Endothelial cell of umbilical vein (primary cell): ENCODE data around the gene C1QBP.

ENCODE experiments used
- POLR2A ChIP-seq: IDR thresholded peaks from 2 replicates; pipeline ENCODE4 v1.6.1; 2012; ENCODE audit warnings: low read depth, mild to moderate bottlenecking, control low read depth, low read length
- TF ChIP-seq, protein P1 (sequence below), 2 donors: IDR thresholded peaks; 1 replicate in 1 of 2; 2 replicates in 1 of 2; pipeline ENCODE4 v1.5.1; 2011; ENCODE audit warnings: low read length in 2 of 2, mild to moderate bottlenecking in 2 of 2, moderate library complexity in 2 of 2, control low read depth in 1 of 2, inconsistent platforms in 1 of 2, low read depth in 1 of 2; ENCODE audit not compliant: insufficient read depth in 1 of 2; ENCODE audit errors: extremely low read depth in 1 of 2
- TF ChIP-seq, protein P2 (sequence below): IDR thresholded peaks from 2 replicates; pipeline ENCODE4 v1.6.1; 2011; ENCODE audit not compliant: insufficient read depth, insufficient read length

DNA sequence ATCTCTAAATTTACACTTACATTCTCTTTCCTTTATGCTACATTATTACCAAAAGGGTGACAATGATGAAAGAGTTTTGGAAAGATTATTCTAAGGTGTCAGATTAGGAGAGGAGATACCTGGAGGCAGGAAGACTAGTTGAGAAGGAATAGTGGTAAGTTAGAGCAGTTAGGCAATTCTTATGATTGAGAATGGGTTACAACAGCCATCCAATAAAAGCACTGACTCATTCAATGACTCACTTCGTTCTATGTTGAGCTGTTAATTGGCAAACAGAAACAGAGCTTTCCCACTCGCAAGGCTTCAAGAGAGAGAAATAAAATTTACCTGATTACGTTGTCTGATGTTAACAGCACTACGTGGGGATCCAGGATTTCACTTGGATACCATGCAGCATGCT lies 25.3 kb downstream of the C1QBP start:
- TF ChIP-seq POLR2A: no peak
- TF ChIP-seq, protein P1, sequence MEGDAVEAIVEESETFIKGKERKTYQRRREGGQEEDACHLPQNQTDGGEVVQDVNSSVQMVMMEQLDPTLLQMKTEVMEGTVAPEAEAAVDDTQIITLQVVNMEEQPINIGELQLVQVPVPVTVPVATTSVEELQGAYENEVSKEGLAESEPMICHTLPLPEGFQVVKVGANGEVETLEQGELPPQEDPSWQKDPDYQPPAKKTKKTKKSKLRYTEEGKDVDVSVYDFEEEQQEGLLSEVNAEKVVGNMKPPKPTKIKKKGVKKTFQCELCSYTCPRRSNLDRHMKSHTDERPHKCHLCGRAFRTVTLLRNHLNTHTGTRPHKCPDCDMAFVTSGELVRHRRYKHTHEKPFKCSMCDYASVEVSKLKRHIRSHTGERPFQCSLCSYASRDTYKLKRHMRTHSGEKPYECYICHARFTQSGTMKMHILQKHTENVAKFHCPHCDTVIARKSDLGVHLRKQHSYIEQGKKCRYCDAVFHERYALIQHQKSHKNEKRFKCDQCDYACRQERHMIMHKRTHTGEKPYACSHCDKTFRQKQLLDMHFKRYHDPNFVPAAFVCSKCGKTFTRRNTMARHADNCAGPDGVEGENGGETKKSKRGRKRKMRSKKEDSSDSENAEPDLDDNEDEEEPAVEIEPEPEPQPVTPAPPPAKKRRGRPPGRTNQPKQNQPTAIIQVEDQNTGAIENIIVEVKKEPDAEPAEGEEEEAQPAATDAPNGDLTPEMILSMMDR (IDR thresholded peaks at IDR 0.05; ENCODE audit: extremely low read depth in 1 of 2, insufficient read depth in 1 of 2, low read depth in 1 of 2, low read length in 2 of 2): no peak
- TF ChIP-seq, protein P2, sequence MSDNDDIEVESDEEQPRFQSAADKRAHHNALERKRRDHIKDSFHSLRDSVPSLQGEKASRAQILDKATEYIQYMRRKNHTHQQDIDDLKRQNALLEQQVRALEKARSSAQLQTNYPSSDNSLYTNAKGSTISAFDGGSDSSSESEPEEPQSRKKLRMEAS: no peak
